NB4 (cell line): Measurements from ENCODE around the gene TRERF1.

Experiments used
- CTCF ChIP-seq: IDR thresholded peaks from one replicate; pipeline ENCODE4 v1.5.1; 2012; ENCODE audit warnings: low read depth, low read length
- MYC ChIP-seq: IDR thresholded peaks from 2 replicates; pipeline ENCODE4 v1.6.1; 2011; ENCODE audit warnings: low read depth, low read length
- POLR2A ChIP-seq: IDR thresholded peaks from 2 replicates; pipeline ENCODE4 v1.6.1; 2011; ENCODE audit warnings: mild to moderate bottlenecking; ENCODE audit not compliant: insufficient read length; ENCODE audit errors: extremely low read depth
- TF ChIP-seq, protein P1 (sequence below): IDR thresholded peaks from 2 replicates; pipeline ENCODE4 v1.6.1; 2011; ENCODE audit warnings: low read depth, low read length

GRCh38 chr6:42315991-42316970, 135.4 kb downstream of the TRERF1 start:
- TF ChIP-seq CTCF: no peak
- TF ChIP-seq POLR2A: no peak
- TF ChIP-seq MYC: no peak
- TF ChIP-seq, protein P1, sequence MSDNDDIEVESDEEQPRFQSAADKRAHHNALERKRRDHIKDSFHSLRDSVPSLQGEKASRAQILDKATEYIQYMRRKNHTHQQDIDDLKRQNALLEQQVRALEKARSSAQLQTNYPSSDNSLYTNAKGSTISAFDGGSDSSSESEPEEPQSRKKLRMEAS: peak; percentile 36; the same call in 1 of the 2 replicates
